Uterus (tissue), 4 donors: ENCODE results near the gene SHC4. TPM values are rescaled to one million over a fixed set of nuclear protein-coding genes. Genes with fewer than 3 reads are reported as not detected.

Experiments
- DNase-seq, 2 donors: peaks; one replicate each; pipeline ENCODE4 v3.0.0-alpha.2; 2019 to 2020
- H3K27ac ChIP-seq, 2 donors: fragments of 200-600 bp; sonication (generic); 1 replicate in 1 of 2; 2 replicates in 1 of 2; pipeline ENCODE4 v1.5.1; 2016 to 2018
- H3K27me3 ChIP-seq, 2 donors: fragments of 200-600 bp; sonication (generic); one replicate each; pipeline ENCODE4 v1.5.1; 2018 to 2019; ENCODE audit warnings: control low read depth in 1 of 2
- H3K36me3 ChIP-seq, 2 donors: fragments of 200-600 bp; sonication (generic); one replicate each; pipeline ENCODE4 v1.5.1; 2019; ENCODE audit warnings: control low read depth in 1 of 2
- H3K4me1 ChIP-seq, 2 donors: fragments of 200-600 bp; sonication (generic); one replicate each; pipeline ENCODE4 v1.5.1; 2018 to 2019; ENCODE audit warnings: control low read depth in 1 of 2
- H3K4me3 ChIP-seq, 2 donors: fragments of 200-600 bp; sonication (generic); 1 replicate in 1 of 2; 2 replicates in 1 of 2; pipeline ENCODE4 v1.5.1; 2018 to 2019; ENCODE audit warnings: mild to moderate bottlenecking in 1 of 2
- H3K9me3 ChIP-seq, 2 donors: fragments of 200-600 bp; sonication (generic); one replicate each; pipeline ENCODE4 v1.5.1; 2019; ENCODE audit warnings: control low read depth in 1 of 2
- CTCF ChIP-seq, 4 experiments: fragments of 200-600 bp in 2 of 4; fragments of 450-650 bp in 2 of 4; sonication (generic) in 2 of 4; IDR thresholded peaks; one replicate each; pipeline ENCODE4 v1.5.1; 2016 to 2019; ENCODE audit warnings: antibody characterized with exemption in 4 of 4, mild to moderate bottlenecking in 2 of 4, moderate library complexity in 1 of 4
- POLR2A ChIP-seq, 2 donors: fragments of 450-650 bp; IDR thresholded peaks; one replicate each; pipeline ENCODE4 v1.6.1; 2016; ENCODE audit warnings: antibody characterized with exemption in 2 of 2, mild to moderate bottlenecking in 1 of 2, moderate library complexity in 1 of 2
- intact Hi-C: fragments of 100-400 bp; cut with DNase I; formaldehyde crosslinking; loops from one replicate; pipeline ENCODE4 v1.15.1; 2023; ENCODE audit warnings: low total_unique reads
- total RNA-seq, 4 donors: library from RNA; depleted of rRNA in 3 of 4; stranded (reverse); fragments of >200 nt in 3 of 4; gene quantifications; one replicate each; pipeline versions ENCODE4 v1.1.0 to v1.2.4, GENCODE V29; 2014 to 2023
- donor health status: DM: yes; HTN: yes; CAD: no.

The SHC4 gene
- total RNA-seq, 4 donors from 2014 or later, result 0.88 to 6.8 (median 5.0) TPM; not detected in 1

DNA sequence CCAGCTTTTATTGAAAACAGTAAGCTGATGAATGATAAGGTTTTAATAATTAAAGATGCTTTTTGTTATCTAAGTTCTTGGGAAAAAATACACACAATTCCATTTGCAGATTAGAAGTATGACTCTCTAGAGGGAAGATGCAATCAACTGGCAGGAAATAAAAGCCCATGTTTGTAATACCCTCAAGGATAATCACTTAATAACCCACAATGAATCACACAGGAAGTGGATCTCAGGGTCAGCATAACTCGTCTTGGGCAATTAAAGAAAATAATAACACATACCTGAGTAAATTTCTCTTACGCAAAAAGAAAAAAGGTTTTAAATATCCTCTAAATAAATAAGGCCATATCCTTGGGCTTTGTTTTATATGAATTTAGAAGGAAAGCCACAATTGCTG lies 95.2 kb downstream of the SHC4 start:
- no peaks in the 10 kb centered on the region for H3K36me3 ChIP-seq
- TF ChIP-seq POLR2A (IDR thresholded peaks at IDR 0.05), result no peak
- no peak for TF ChIP-seq CTCF (IDR thresholded peaks at IDR 0.05)
- H3K4me3 ChIP-seq, result no peak overlapping the region
- no peaks in the 10 kb centered on the region for H3K27me3 ChIP-seq
- intact Hi-C loops, result no loop called here
- H3K27ac ChIP-seq, result peak overlapping the region in 1 of 2 donors; percentile 15
- DNase-seq, result no peak
- H3K4me1 ChIP-seq, result peaks cover 0 to 7% of the 10 kb centered on the region in 2 donors
- H3K9me3 ChIP-seq, result no peaks in the 10 kb centered on the region

- TF ChIP-seq CTCF (IDR thresholded peaks at IDR 0.05), result no peak
- no peak for TF ChIP-seq POLR2A (IDR thresholded peaks at IDR 0.05)
- H3K27ac ChIP-seq, result no peak overlapping the region
Observed at GRCh38 chr15:48868023-48868422, 95.7 kb downstream of the SHC4 start.

DNA sequence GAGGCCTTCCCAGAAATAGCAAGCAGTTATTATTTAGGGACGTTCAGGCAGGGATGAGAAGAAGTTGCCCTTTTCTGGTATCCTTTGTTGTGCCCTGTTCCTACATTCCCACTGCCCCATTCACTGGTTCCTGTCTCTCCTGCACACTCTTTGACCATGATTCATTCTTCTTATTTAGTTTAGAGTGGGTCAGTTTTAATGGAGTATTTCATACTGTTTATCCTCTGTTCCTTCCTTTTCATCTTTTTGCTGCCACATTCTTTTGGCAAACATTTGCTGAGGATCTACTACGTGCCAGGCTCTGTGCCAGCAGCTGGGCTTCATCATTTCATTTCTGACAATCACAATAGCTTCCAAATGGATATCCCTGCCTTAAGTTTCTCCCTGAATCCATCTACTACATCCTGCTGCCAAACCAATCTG lies 97.6 kb downstream of the SHC4 start:
- Histone ChIP-seq H3K27ac (peak overlapping the region; percentile 70 to 77), H3K4me3 (no peak overlapping the region), H3K9me3 (no peaks in the 10 kb centered on the region), H3K36me3 (no peaks in the 10 kb centered on the region), H3K27me3 (no peaks in the 10 kb centered on the region), H3K4me1 (peaks cover 0 to 7% of the 10 kb centered on the region in 2 donors)
- DNase-seq, result peak; percentile 37 to 47
- intact Hi-C loops, result no loop called here
- TF ChIP-seq CTCF (IDR thresholded peaks at IDR 0.05), result no peak
- TF ChIP-seq POLR2A (IDR thresholded peaks at IDR 0.05), result no peak

More at GRCh38 chr15:48868023-48868422, 95.7 kb downstream of the SHC4 start:
- H3K9me3 ChIP-seq, result no peaks in the 10 kb centered on the region
- peaks cover 0 to 7% of the 10 kb centered on the region in 2 donors for H3K4me1 ChIP-seq
- intact Hi-C loops, result no loop called here
- no peaks in the 10 kb centered on the region for H3K27me3 ChIP-seq
- DNase-seq, result no peak
- H3K4me3 ChIP-seq, result no peak overlapping the region
- no peaks in the 10 kb centered on the region for H3K36me3 ChIP-seq

DNA sequence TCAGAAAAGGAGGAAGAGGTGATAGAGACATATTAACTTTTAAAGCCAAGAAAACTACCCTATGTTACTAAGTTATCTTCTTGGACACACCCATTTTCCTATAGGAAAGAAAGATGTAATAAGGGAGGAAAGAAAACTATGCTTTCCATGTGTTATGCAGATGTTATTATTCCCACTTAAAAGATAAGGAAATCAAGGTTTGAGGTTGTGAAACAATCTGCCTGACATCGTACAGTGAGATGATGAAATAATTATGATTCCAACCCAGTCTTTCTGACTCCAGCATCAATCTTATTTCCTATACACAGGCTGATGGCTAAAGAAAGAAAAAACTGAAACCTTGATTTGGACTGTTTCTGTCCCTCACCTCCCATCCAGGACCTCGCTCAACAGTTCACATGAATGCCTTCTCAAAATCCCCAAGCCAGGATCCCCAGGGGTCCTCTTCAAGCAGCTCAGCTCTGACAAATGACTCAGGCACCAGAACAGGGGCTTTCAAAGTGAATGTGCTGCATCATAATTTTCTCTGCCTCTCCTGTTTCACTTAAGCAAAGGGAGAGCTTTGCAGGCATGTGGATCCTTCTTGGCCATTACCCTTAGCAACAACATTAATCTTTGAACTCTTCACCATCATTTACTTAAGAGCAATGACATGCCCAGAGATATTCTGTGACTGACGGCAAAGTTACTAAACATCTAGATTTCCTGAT lies 98.2 kb downstream of the SHC4 start:
- DNase-seq, result no peak
- no peak overlapping the region for H3K4me3 ChIP-seq
- peak overlapping the region; percentile 70 to 77 for H3K27ac ChIP-seq
- H3K4me1 ChIP-seq, result peaks cover 0 to 7% of the 10 kb centered on the region in 2 donors
- no peaks in the 10 kb centered on the region for H3K9me3 ChIP-seq
- H3K27me3 ChIP-seq, result no peaks in the 10 kb centered on the region
- intact Hi-C loops, result no loop called here
- TF ChIP-seq POLR2A (IDR thresholded peaks at IDR 0.05), result no peak
- no peak for TF ChIP-seq CTCF (IDR thresholded peaks at IDR 0.05)
- H3K36me3 ChIP-seq, result no peaks in the 10 kb centered on the region

DNA sequence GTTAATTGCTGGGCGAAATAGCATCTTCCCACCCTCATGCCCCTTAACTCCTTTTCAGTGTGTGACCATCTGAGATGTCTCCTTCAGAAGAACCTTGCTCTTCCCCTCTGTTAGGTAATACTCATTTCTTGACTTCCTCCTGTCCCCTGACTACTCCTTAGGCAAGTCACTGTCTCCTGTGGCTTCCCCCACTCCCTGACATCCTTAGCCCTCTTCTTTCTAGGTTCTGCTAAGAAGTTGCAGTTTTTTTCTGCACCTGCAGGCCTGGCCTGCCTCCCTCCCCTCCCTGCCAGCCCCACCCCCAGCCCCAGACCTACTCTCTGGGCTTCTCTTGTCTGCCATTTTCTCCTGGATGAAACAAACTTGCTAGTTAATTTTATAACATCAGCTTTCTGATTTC lies 101.0 kb downstream of the SHC4 start:
- intact Hi-C loops, result no loop called here
- Histone ChIP-seq H3K36me3 (no peaks in the 10 kb centered on the region), H3K4me3 (no peak overlapping the region), H3K27me3 (no peaks in the 10 kb centered on the region), H3K4me1 (peaks cover 0 to 7% of the 10 kb centered on the region in 2 donors), H3K9me3 (no peaks in the 10 kb centered on the region), H3K27ac (no peak overlapping the region)
- DNase-seq, result no peak
- no peak for TF ChIP-seq POLR2A (IDR thresholded peaks at IDR 0.05)
- TF ChIP-seq CTCF (IDR thresholded peaks at IDR 0.05), result no peak
